Loucy (cell line): Measurements from ENCODE around the gene RAMACL.

ENCODE experiments used
- H2AFZ ChIP-seq: fragments of 200-600 bp; sonication (generic); 2 replicates; pipeline ENCODE4 v1.6.0; 2016; ENCODE audit warnings: antibody characterized with exemption, mild to moderate bottlenecking, low read length, moderate library complexity
- H3F3A ChIP-seq: fragments of 200-600 bp; 2 replicates; pipeline ENCODE4 v1.6.0; 2016; ENCODE audit warnings: antibody characterized with exemption, low read depth, mild to moderate bottlenecking
- H3K27me3 ChIP-seq: fragments of 200-600 bp; sonication (generic); 2 replicates; pipeline ENCODE4 v1.6.1; 2014; ENCODE audit warnings: low read length, mild to moderate bottlenecking; ENCODE audit not compliant: insufficient read depth, poor library complexity, severe bottlenecking
- H3K36me3 ChIP-seq: fragments of 200-600 bp; sonication (generic); 2 replicates; pipeline ENCODE4 v1.6.1; 2016; ENCODE audit warnings: low read length; ENCODE audit not compliant: insufficient read depth
- H3K4me1 ChIP-seq: fragments of 200-600 bp; sonication (generic); 2 replicates; pipeline ENCODE4 v1.5.1; 2014; ENCODE audit warnings: low read length, mild to moderate bottlenecking; ENCODE audit not compliant: insufficient read depth, poor library complexity, severe bottlenecking
- H3K4me2 ChIP-seq: fragments of 200-600 bp; sonication (generic); 2 replicates; pipeline ENCODE4 v1.6.0; 2014; ENCODE audit warnings: antibody characterized with exemption, low read length, low read depth, mild to moderate bottlenecking; ENCODE audit not compliant: poor library complexity, severe bottlenecking
- H3K4me3 ChIP-seq: fragments of 200-600 bp; sonication (generic); 2 replicates; pipeline ENCODE4 v1.5.1; 2014; ENCODE audit warnings: low read length, mild to moderate bottlenecking, mixed read lengths; ENCODE audit not compliant: poor library complexity, severe bottlenecking
- H3K79me2 ChIP-seq: fragments of 200-600 bp; sonication (generic); 2 replicates; pipeline ENCODE4 v1.6.1; 2014; ENCODE audit warnings: low read length; ENCODE audit not compliant: insufficient read depth
- H3K9ac ChIP-seq: fragments of 200-600 bp; sonication (generic); 2 replicates; pipeline ENCODE4 v1.6.0; 2014; ENCODE audit warnings: mild to moderate bottlenecking, low read depth, low read length, moderate library complexity; ENCODE audit not compliant: poor library complexity, severe bottlenecking
- H3K9me2 ChIP-seq: fragments of 200-600 bp; sonication (generic); replicated peaks from 2 replicates; pipeline ENCODE4 v1.6.1; 2016; ENCODE audit warnings: low read depth, low read length, mixed read lengths
- H3K9me3 ChIP-seq: fragments of 200-600 bp; sonication (generic); 2 replicates; pipeline ENCODE4 v1.6.1; 2014; ENCODE audit warnings: mild to moderate bottlenecking, antibody characterized with exemption, low read length, low read depth; ENCODE audit not compliant: insufficient read depth
- H4K20me1 ChIP-seq: fragments of 200-600 bp; sonication (generic); 2 replicates; pipeline ENCODE4 v1.6.0; 2014; ENCODE audit warnings: antibody characterized with exemption, low read length, mild to moderate bottlenecking; ENCODE audit not compliant: insufficient read depth, poor library complexity, severe bottlenecking
- CTCF ChIP-seq: fragments of 200-600 bp; sonication (generic); conservative IDR thresholded peaks from 2 replicates; pipeline ENCODE4 v1.5.1; 2014; ENCODE audit warnings: mild to moderate bottlenecking, antibody characterized with exemption, low read length
- EZH2phosphoT487 ChIP-seq: fragments of 200-600 bp; IDR thresholded peaks from 2 replicates; pipeline ENCODE4 v1.6.1; 2018; ENCODE audit warnings: antibody characterized with exemption, mild to moderate bottlenecking, moderate library complexity, borderline replicate concordance

Gene RAMACL

DNA sequence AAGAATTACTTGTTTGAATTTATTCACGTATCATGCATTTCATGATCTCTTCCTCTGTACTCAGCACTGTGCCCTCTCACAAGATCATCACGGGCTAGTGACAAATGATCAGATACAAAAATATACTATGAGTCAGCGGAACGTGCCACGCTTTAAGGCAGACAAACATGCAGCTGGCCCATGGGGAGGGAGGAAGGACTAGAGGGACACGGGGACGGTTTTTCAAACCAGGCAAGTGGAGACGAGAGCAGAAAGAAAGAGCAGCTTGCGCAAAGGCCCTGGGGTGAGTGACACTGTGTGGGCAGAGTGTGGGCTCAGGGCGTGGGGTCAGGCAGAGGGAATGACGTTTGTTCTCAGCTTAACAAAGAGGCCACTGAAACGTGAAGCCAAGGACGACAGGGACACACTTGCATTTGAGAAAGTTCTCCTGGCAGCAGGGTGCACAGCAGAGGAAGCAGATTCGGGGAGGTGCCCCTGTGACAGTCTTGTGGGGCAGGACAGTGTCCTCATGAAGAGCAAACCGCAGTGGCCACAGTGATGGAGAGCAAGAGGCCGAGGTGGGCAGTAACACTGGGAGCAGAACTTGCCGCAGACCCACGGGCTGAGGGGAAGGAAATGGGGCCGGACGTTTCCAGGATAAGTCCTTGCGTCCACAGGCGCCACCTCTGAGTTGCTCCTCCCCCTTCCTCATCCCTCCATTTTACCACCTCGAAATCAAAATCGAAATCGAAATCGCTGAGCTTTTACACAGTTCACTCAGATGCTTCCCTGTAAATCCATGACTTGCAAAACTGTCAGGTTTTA lies 47.5 kb upstream of the RAMACL start:
- Histone ChIP-seq H2AFZ (no peak overlapping the region), H3F3A (no peaks in the 10 kb centered on the region), H3K4me2 (no peak overlapping the region), H3K79me2 (no peaks in the 10 kb centered on the region), H3K27me3 (no peaks in the 10 kb centered on the region), H3K4me3 (no peak overlapping the region), H4K20me1 (no peaks in the 10 kb centered on the region), H3K36me3 (no peaks in the 10 kb centered on the region), H3K4me1 (no peaks in the 10 kb centered on the region), H3K9ac (no peak overlapping the region), H3K9me2 (no peaks in the 10 kb centered on the region), H3K9me3 (no peaks in the 10 kb centered on the region)
- TF ChIP-seq CTCF (no peak), EZH2phosphoT487 (no peak)

- H3K4me2 ChIP-seq: no peak overlapping the region
- no peaks in the 10 kb centered on the region for H4K20me1 ChIP-seq
- H3K9ac ChIP-seq: no peak overlapping the region
- H3K4me1 ChIP-seq: peaks cover 8% of the 10 kb centered on the region
- no peaks in the 10 kb centered on the region for H3K27me3 ChIP-seq
- H3K79me2 ChIP-seq: no peaks in the 10 kb centered on the region
- H3K9me3 ChIP-seq: no peaks in the 10 kb centered on the region
- no peaks in the 10 kb centered on the region for H3F3A ChIP-seq
- H3K36me3 ChIP-seq: no peaks in the 10 kb centered on the region
- no peak overlapping the region for H3K4me3 ChIP-seq
- no peak for TF ChIP-seq CTCF
- TF ChIP-seq EZH2phosphoT487: no peak
- H2AFZ ChIP-seq: no peak overlapping the region
- H3K9me2 ChIP-seq: no peaks in the 10 kb centered on the region
These were observed 46.3 kb upstream of the RAMACL start for GRCh38 chr6:166632731-166633130.

DNA sequence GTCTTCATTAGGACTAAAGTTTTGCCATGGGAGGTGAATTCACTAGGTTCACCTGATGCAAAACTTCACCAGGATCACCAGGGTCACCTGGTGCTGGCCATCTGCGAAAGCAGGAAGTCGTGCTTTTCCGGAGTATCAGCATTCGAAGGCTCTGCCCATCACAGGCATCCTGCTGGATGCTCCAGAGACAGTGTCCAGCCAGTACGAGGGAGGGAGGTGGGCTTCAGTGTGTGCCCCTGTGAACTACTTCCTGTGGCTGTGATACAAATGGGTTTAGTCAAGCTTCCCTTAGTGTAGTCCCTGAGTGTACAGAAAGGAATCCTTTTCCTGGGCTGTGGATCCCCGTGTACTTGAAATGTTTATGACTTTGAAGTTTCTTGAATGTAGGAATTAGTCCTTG lies 44.0 kb upstream of the RAMACL start:
- no peaks in the 10 kb centered on the region for H3K9me2 ChIP-seq
- no peaks in the 10 kb centered on the region for H4K20me1 ChIP-seq
- H3K9me3 ChIP-seq: no peaks in the 10 kb centered on the region
- no peaks in the 10 kb centered on the region for H3K79me2 ChIP-seq
- H3K4me3 ChIP-seq: no peak overlapping the region
- no peak overlapping the region for H3K4me2 ChIP-seq
- H3K4me1 ChIP-seq: peaks cover 8% of the 10 kb centered on the region
- TF ChIP-seq EZH2phosphoT487 (no peak), CTCF (no peak)
- no peaks in the 10 kb centered on the region for H3K36me3 ChIP-seq
- H3K9ac ChIP-seq: no peak overlapping the region
- H3K27me3 ChIP-seq: no peaks in the 10 kb centered on the region
- H3F3A ChIP-seq: no peaks in the 10 kb centered on the region; the same call in 1 of the 2 replicates
- no peak overlapping the region for H2AFZ ChIP-seq
